Gastrocnemius medialis (tissue), 4 donors: ENCODE results near the gene MYO16.

Experiments used
- CTCF ChIP-seq, 5 experiments: fragments of 450-650 bp in 3 of 5; fragments of 200-600 bp in 2 of 5; sonication (generic) in 2 of 5; IDR thresholded peaks in 4 of 5; conservative IDR thresholded peaks in 1 of 5; 1 replicate in 4 of 5; 2 replicates in 1 of 5; pipeline ENCODE4 v1.5.1; 2016 to 2019; ENCODE audit warnings: antibody characterized with exemption in 5 of 5, mild to moderate bottlenecking in 3 of 5, moderate library complexity in 3 of 5
- POLR2A ChIP-seq, 2 donors: fragments of 450-650 bp; IDR thresholded peaks; one replicate each; pipeline ENCODE4 v1.6.1; 2017; ENCODE audit warnings: antibody characterized with exemption in 2 of 2, mild to moderate bottlenecking in 2 of 2, moderate library complexity in 2 of 2

- no peak for TF ChIP-seq CTCF (IDR thresholded peaks at IDR 0.05 in 4 of 5, conservative IDR thresholded peaks at IDR 0.05 in 1 of 5)
- TF ChIP-seq POLR2A (IDR thresholded peaks at IDR 0.05) = no peak
Measured at GRCh38 chr13:108877300-108877699, 247.9 kb downstream of the MYO16 start.
